H1 (cell line): Measurements from ENCODE around the gene ITGB2. TPM values are rescaled to one million over a fixed set of nuclear protein-coding genes. Genes with fewer than 3 reads are reported as not detected.

Source experiments
- CTCF ChIA-PET: fragments of 300-600 bp; sonication (Branson Sonifier 250); formaldehyde crosslinking; loops from one replicate; lab custom pipeline; 2021; ENCODE audit not compliant: partially characterized antibody; lab: Charles Lee
- POLR2A ChIA-PET: fragments of 300-600 bp; sonication (Branson Sonifier 250); formaldehyde crosslinking; loops from one replicate; lab custom pipeline; 2021; ENCODE audit warnings: inconsistent platforms; ENCODE audit not compliant: partially characterized antibody; lab: Charles Lee
- DNase-seq, 2 experiments: peaks; one replicate each; pipeline versions ENCODE4 v3.0.0 to v3.0.0-alpha.2; 2010 to 2022; ENCODE audit warnings: low spot score in 2 of 2, low read depth in 1 of 2, mixed read lengths in 1 of 2
- FAIRE-seq: peaks from 2 replicates; lab custom pipeline; 2011; peaks lifted over from hg19 to GRCh38; lab: Jason Lieb, UNC
- H2AFZ ChIP-seq: 2 replicates; pipeline ENCODE4 v1.8.1; 2012; ENCODE audit warnings: low read length, inconsistent platforms
- H2AK5ac ChIP-seq: 2 replicates; pipeline ENCODE4 v1.6.1; 2013; ENCODE audit warnings: low read depth, low read length
- H2BK120ac ChIP-seq: replicated peaks from 2 replicates; pipeline ENCODE3; 2013; ENCODE audit warnings: low read depth, low read length, inconsistent platforms
- H2BK12ac ChIP-seq: 2 replicates; pipeline ENCODE4 v1.6.1; 2013; ENCODE audit warnings: low read depth, low read length
- H2BK15ac ChIP-seq: 2 replicates; pipeline ENCODE4 v1.6.1; 2013; ENCODE audit warnings: low read length
- H2BK20ac ChIP-seq: 2 replicates; pipeline ENCODE4 v1.6.1; 2013; ENCODE audit warnings: low read length
- H2BK5ac ChIP-seq: 2 replicates; pipeline ENCODE4 v1.6.1; 2013; ENCODE audit warnings: low read depth, low read length
- H3K14ac ChIP-seq: 2 replicates; pipeline ENCODE4 v1.6.1; 2013; ENCODE audit warnings: inconsistent platforms; ENCODE audit not compliant: insufficient read length
- H3K18ac ChIP-seq: 2 replicates; pipeline ENCODE4 v1.6.1; 2013; ENCODE audit warnings: low read length; ENCODE audit errors: extremely low read depth
- H3K23ac ChIP-seq: 2 replicates; pipeline ENCODE4 v1.6.1; 2013; ENCODE audit warnings: inconsistent platforms; ENCODE audit not compliant: insufficient read length
- H3K23me2 ChIP-seq: 2 replicates; pipeline ENCODE4 v1.6.1; 2013; ENCODE audit warnings: low read depth, low read length
- H3K27ac ChIP-seq: 2 replicates; pipeline ENCODE4 v1.6.1; 2011; ENCODE audit warnings: low read depth, low read length, inconsistent platforms
- H3K27me3 ChIP-seq, 4 experiments: replicated peaks in 1 of 4; 1 replicate in 1 of 4; 2 replicates in 3 of 4; pipeline versions ENCODE4 v1.6.1 to v1.8.1; 2011 to 2013; ENCODE audit warnings: low read length in 3 of 4, mild to moderate bottlenecking in 3 of 4, inconsistent platforms in 2 of 4, mixed read lengths in 2 of 4, moderate library complexity in 1 of 4; ENCODE audit not compliant: control insufficient read depth in 3 of 4, insufficient read depth in 3 of 4; ENCODE audit errors: extremely low read depth in 1 of 4
- H3K36me3 ChIP-seq, 4 experiments: 2 replicates each; pipeline versions ENCODE4 v1.6.1 to v1.8.1; 2011 to 2013; ENCODE audit warnings: mild to moderate bottlenecking in 4 of 4, low read length in 3 of 4, moderate library complexity in 2 of 4, control low read depth in 1 of 4, inconsistent platforms in 1 of 4; ENCODE audit not compliant: insufficient read depth in 4 of 4, control insufficient read depth in 2 of 4
- H3K4ac ChIP-seq: replicated peaks from 2 replicates; pipeline ENCODE3; 2013; ENCODE audit warnings: low read length, low read depth, mixed read lengths, inconsistent platforms; ENCODE audit not compliant: insufficient read length
- H3K4me1 ChIP-seq, 4 experiments: replicated peaks in 1 of 4; 1 replicate in 1 of 4; 2 replicates in 3 of 4; pipeline versions ENCODE4 v1.6.1 to v1.8.1; 2011 to 2013; ENCODE audit warnings: low read length in 3 of 4, inconsistent platforms in 2 of 4, mixed read lengths in 1 of 4; ENCODE audit not compliant: insufficient read depth in 4 of 4, control insufficient read depth in 3 of 4
- H3K4me2 ChIP-seq, 2 experiments: 2 replicates each; pipeline versions ENCODE4 v1.6.1 to v1.8.1; 2011 to 2013; ENCODE audit warnings: low read depth in 2 of 2, low read length in 2 of 2, control low read depth in 1 of 2, inconsistent platforms in 1 of 2, mild to moderate bottlenecking in 1 of 2; ENCODE audit not compliant: insufficient read depth in 1 of 2
- H3K4me3 ChIP-seq, 4 experiments: fragments of 200-600, 300-600 bp in 1 of 4; sonication (generic), shearing (Covaris generic), sonication (Bioruptor Twin) in 1 of 4; 2 replicates each; pipeline versions ENCODE4 v1.5.1 to v1.8.1; 2011 to 2016; ENCODE audit warnings: low read length in 4 of 4, low read depth in 3 of 4, control low read depth in 2 of 4, inconsistent platforms in 2 of 4, mild to moderate bottlenecking in 2 of 4, mixed read lengths in 1 of 4, moderate library complexity in 1 of 4; ENCODE audit not compliant: insufficient read depth in 2 of 4; ENCODE audit errors: extremely low read depth in 1 of 4
- H3K56ac ChIP-seq: replicated peaks from 2 replicates; pipeline ENCODE3; 2013; ENCODE audit warnings: low read depth, mild to moderate bottlenecking, mixed read lengths, low read length, inconsistent platforms; ENCODE audit not compliant: insufficient read length
- H3K79me1 ChIP-seq: 2 replicates; pipeline ENCODE4 v1.6.1; 2013; ENCODE audit warnings: low read depth, low read length, control low read depth
- H3K79me2 ChIP-seq, 2 experiments: 2 replicates each; pipeline versions ENCODE4 v1.6.1 to v1.8.1; 2012 to 2013; ENCODE audit warnings: low read length in 2 of 2, mild to moderate bottlenecking in 2 of 2, inconsistent platforms in 1 of 2; ENCODE audit not compliant: insufficient read depth in 2 of 2, control insufficient read depth in 1 of 2
- H3K9ac ChIP-seq, 4 experiments: replicated peaks in 1 of 4; 1 replicate in 1 of 4; 2 replicates in 3 of 4; pipeline versions ENCODE4 v1.6.1 to v1.8.1; 2011 to 2013; ENCODE audit warnings: low read depth in 3 of 4, low read length in 3 of 4, control low read depth in 2 of 4, mild to moderate bottlenecking in 2 of 4, moderate library complexity in 2 of 4, inconsistent platforms in 1 of 4; ENCODE audit errors: extremely low read depth in 1 of 4
- H3K9me3 ChIP-seq, 2 experiments: 2 replicates each; pipeline versions ENCODE4 v1.6.1 to v1.8.1; 2012 to 2013; ENCODE audit warnings: mild to moderate bottlenecking in 2 of 2, moderate library complexity in 2 of 2, control low read depth in 1 of 2, inconsistent platforms in 1 of 2, low read depth in 1 of 2, low read length in 1 of 2, mixed read lengths in 1 of 2; ENCODE audit not compliant: insufficient read depth in 2 of 2
- H4K20me1 ChIP-seq, 2 experiments: replicated peaks in 1 of 2; 2 replicates each; pipeline versions ENCODE3 to v1.8.1; 2011 to 2013; ENCODE audit warnings: inconsistent platforms in 2 of 2, low read length in 2 of 2, mild to moderate bottlenecking in 1 of 2; ENCODE audit not compliant: insufficient read depth in 2 of 2, control insufficient read depth in 1 of 2
- H4K5ac ChIP-seq: 2 replicates; pipeline ENCODE4 v1.6.1; 2013; ENCODE audit warnings: low read length, low read depth, mixed read lengths, inconsistent platforms; ENCODE audit not compliant: insufficient read length
- H4K8ac ChIP-seq: 2 replicates; pipeline ENCODE4 v1.8.0; 2013; ENCODE audit warnings: mild to moderate bottlenecking, moderate library complexity, low read length, inconsistent platforms; ENCODE audit not compliant: insufficient read depth; ENCODE audit errors: extremely low read depth
- H4K91ac ChIP-seq: replicated peaks from 2 replicates; pipeline ENCODE3; 2013; ENCODE audit warnings: low read length, mixed read lengths, inconsistent platforms; ENCODE audit not compliant: insufficient read length
- HDAC6 ChIP-seq: IDR thresholded peaks from one replicate; pipeline ENCODE4 v1.7.1; 2012; ENCODE audit warnings: low read depth, mild to moderate bottlenecking, inconsistent platforms, low read length, moderate library complexity
- POU5F1 ChIP-seq: IDR thresholded peaks from 2 replicates; pipeline ENCODE4 v1.6.1; 2011; ENCODE audit warnings: low read depth, mild to moderate bottlenecking, low read length, moderate library complexity
- RAD21 ChIP-seq, 2 experiments: IDR thresholded peaks in 1 of 2; conservative IDR thresholded peaks in 1 of 2; 2 replicates each; pipeline ENCODE4 v1.6.1; 2011; ENCODE audit warnings: low read depth in 2 of 2, low read length in 2 of 2, improper control_type of control experiment in 1 of 2, inconsistent platforms in 1 of 2, mild to moderate bottlenecking in 1 of 2, moderate library complexity in 1 of 2
- SIRT6 ChIP-seq: IDR thresholded peaks from one replicate; pipeline ENCODE4 v1.7.1; 2012; ENCODE audit warnings: low read length, inconsistent platforms
- TCF12 ChIP-seq: IDR thresholded peaks from 2 replicates; pipeline ENCODE4 v1.6.1; 2011; ENCODE audit warnings: low read depth, mild to moderate bottlenecking, low read length
- WGBS, 2 experiments: shearing (Covaris generic) in 1 of 2; methylation state at CpG; one replicate each; pipeline versions ENCODE4 v1.1.6 to v1.1.7; 2013 to 2015; ENCODE audit warnings: low lambda C conversion rate in 2 of 2, mixed read lengths in 2 of 2, inconsistent platforms in 1 of 2, low coverage in 1 of 2, missing lambda C conversion rate in 1 of 2; ENCODE audit not compliant: insufficient replicate concordance in 2 of 2, insufficient coverage in 1 of 2, insufficient read length in 1 of 2; ENCODE audit errors: extremely low coverage in 1 of 2, missing lambda C conversion rate in 1 of 2; 5-methylcytosine and 5-hydroxymethylcytosine counted together
- polyA plus RNA-seq, 7 experiments: library from polyadenylated mRNA; depleted of rRNA in 3 of 7; stranded (reverse) in 5 of 7; unstranded in 2 of 7; fragments of >200 nt in 5 of 7; fragments of 200-250 nt in 2 of 7; gene quantifications; 1 replicate in 5 of 7; 2 replicates in 1 of 7; 4 replicates in 1 of 7; pipeline versions ENCODE4 v1.2.1 to v1.2.3, GENCODE V29; 2011 to 2013; ENCODE audit warnings: missing spikeins in 2 of 7, mixed read lengths in 2 of 7
- total RNA-seq: library from RNA; stranded (reverse); fragmentation: NEBNext Ultra II Directional; extraction: Animal tissue kit (Norgen Biotek cat#: 25700); gene quantifications from 2 replicates; pipeline ENCODE4 v1.2.1, GENCODE V29; 2021

The ITGB2 gene
- total and polyA plus RNA-seq, 2 of the 8 experiments (the other 6 are each of a cell fraction or from before 2014, with no cell fraction given), result 0.24 to 0.63 TPM

- Histone ChIP-seq H4K8ac (no peak overlapping the region), H3K4ac (no peak overlapping the region), H4K20me1 (peaks cover 19 to 21% of the 10 kb centered on the region in 2 experiments), H3K4me3 (peak overlapping the region in 3 of 4 experiments; percentile 54 to 95 (median 71); a peak in 4 of 8 replicates), H2BK15ac (no peak overlapping the region), H2BK5ac (no peak overlapping the region), H4K5ac (no peak overlapping the region), H3K14ac (no peak overlapping the region), H3K9me3 (no peaks in the 10 kb centered on the region), H3K79me2 (peaks cover 24 to 28% of the 10 kb centered on the region in 2 experiments), H2AFZ (no peak overlapping the region), H3K27ac (no peak overlapping the region), H2AK5ac (no peak overlapping the region), H3K27me3 (peaks cover 0 to 22% (median 15%) of the 10 kb centered on the region in 4 experiments; a peak in 5 of 7 replicates), H2BK12ac (no peak overlapping the region), H3K36me3 (no peaks in the 10 kb centered on the region; a peak in 1 of 8 replicates), H3K4me1 (peaks cover 6 to 9% (median 7%) of the 10 kb centered on the region in 4 experiments), H3K9ac (no peak overlapping the region), H3K79me1 (peaks cover 11% of the 10 kb centered on the region), H2BK20ac (no peak overlapping the region), H3K23ac (no peak overlapping the region), H3K18ac (no peak overlapping the region), H3K4me2 (peak overlapping the region; percentile 90 to 98), H3K23me2 (peaks cover 16% of the 10 kb centered on the region), H3K56ac (no peak overlapping the region), H4K91ac (no peak overlapping the region), H2BK120ac (no peak overlapping the region)
- no peak for TF ChIP-seq SIRT6
- TF ChIP-seq POU5F1, result no peak
- no peak for TF ChIP-seq HDAC6
- TF ChIP-seq TCF12, result no peak
- TF ChIP-seq RAD21 (IDR thresholded peaks at IDR 0.05 in 1 of 2, conservative IDR thresholded peaks at IDR 0.05 in 1 of 2; ENCODE audit: low read depth in 2 of 2, low read length in 2 of 2), result no peak
- DNase-seq, result no peak
- WGBS, 2 experiments, result 62% methylated on average over 6 of the region's 6 CpGs; no CpG with 5 or more reads in 1 of the 2 experiments
- no peak for FAIRE-seq
- ChIA-PET CTCF (interaction anchor here (0.7 to 1.4 kb wide), 3 partner anchors 9 to 18 kb away, joined by 3 to 5 read pairs (median 4); no protein-coding TSS in a partner anchor), POLR2A (interaction anchor here (0.6 to 3.1 kb wide), 3 partner anchors 9 to 263 kb away, joined by 3 to 11 read pairs (median 3); partner anchors contain the start of gene KRTAP10-8)
Measured at GRCh38 chr21:44875316-44875700, 45.4 kb downstream of the ITGB2 start.
